Fibroblast of the aortic adventitia (primary cell): Measurements from ENCODE around the gene ZNF385B. TPM values are rescaled to one million over a fixed set of nuclear protein-coding genes. Genes with fewer than 3 reads are reported as not detected.

Source experiments
- DNase-seq: peaks from one replicate; pipeline ENCODE4 v3.0.0-alpha.2; 2010; ENCODE audit warnings: low read depth
- H3K4me3 ChIP-seq: 2 replicates; pipeline ENCODE4 v1.5.1; 2011; ENCODE audit warnings: low read depth, mild to moderate bottlenecking, control low read depth, low read length, moderate library complexity
- total RNA-seq: library from RNA; depleted of rRNA; stranded (reverse); fragments of >200 nt; gene quantifications from 2 replicates; pipeline ENCODE4 v1.2.3, GENCODE V29; 2012; ENCODE audit warnings: low replicate concordance
- TF ChIP-seq, protein P1 (sequence below): IDR thresholded peaks from 2 replicates; pipeline ENCODE4 v1.5.1; 2011; ENCODE audit warnings: mild to moderate bottlenecking, low read length, control low read depth, inconsistent platforms; ENCODE audit not compliant: insufficient read depth

ZNF385B gene
- total RNA-seq, 1 donor, result 4.8 TPM

DNA sequence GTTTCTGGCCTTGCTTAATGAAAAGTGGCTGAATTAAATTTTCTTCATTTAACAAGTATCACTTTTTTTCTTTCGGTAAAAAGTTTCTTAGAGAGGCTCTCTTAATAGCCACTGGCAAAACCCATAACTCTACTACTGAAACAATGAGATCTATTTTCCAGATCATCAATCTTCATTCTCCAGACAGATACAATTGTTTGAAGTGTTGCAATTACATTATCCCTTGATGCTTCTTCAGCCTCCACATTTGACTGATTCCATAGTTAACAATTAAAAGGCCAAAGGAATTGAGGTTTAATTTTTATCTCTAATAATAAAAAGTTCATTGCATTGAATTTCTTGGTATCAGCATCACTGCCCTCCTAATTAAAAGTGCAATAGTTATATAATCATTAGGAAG, 176.3 kb downstream of the ZNF385B start:
- TF ChIP-seq, protein P1, sequence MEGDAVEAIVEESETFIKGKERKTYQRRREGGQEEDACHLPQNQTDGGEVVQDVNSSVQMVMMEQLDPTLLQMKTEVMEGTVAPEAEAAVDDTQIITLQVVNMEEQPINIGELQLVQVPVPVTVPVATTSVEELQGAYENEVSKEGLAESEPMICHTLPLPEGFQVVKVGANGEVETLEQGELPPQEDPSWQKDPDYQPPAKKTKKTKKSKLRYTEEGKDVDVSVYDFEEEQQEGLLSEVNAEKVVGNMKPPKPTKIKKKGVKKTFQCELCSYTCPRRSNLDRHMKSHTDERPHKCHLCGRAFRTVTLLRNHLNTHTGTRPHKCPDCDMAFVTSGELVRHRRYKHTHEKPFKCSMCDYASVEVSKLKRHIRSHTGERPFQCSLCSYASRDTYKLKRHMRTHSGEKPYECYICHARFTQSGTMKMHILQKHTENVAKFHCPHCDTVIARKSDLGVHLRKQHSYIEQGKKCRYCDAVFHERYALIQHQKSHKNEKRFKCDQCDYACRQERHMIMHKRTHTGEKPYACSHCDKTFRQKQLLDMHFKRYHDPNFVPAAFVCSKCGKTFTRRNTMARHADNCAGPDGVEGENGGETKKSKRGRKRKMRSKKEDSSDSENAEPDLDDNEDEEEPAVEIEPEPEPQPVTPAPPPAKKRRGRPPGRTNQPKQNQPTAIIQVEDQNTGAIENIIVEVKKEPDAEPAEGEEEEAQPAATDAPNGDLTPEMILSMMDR, result no peak
- no peak overlapping the region for H3K4me3 ChIP-seq

DNA sequence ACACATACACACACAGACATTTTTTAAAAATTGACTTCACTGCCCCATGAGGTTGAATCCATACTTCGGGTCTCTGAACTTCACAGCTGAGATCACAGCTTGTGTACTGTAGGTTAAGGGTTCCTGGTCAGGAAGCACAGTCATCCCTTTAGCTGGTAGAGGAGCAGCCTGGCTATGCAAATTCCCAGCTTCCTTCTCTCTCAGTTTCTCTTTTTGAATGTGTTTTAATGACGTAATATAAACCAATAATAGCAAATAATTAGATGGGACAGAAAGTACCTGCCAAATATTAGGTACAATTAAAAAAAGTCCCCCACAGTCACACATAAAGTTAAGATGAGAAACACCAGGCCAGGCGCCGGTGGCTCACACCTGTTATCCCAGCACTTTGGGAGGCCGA, 178.7 kb downstream of the ZNF385B start:
- H3K4me3 ChIP-seq, result no peak overlapping the region
- no peak for DNase-seq
- TF ChIP-seq, protein P1, result no peak

More for the DNA sequence above, 176.3 kb downstream of the ZNF385B start:
- no peak for DNase-seq

GRCh38 chr2:179677746-179678505, 183.5 kb downstream of the ZNF385B start:
- no peak overlapping the region for H3K4me3 ChIP-seq
- TF ChIP-seq, protein P1, result no peak
- peak; percentile 31 for DNase-seq

- DNase-seq, result peak; percentile 43
- TF ChIP-seq, protein P1, result no peak
- H3K4me3 ChIP-seq, result no peak overlapping the region
Measured at GRCh38 chr2:179677077-179677688, 184.2 kb downstream of the ZNF385B start.

GRCh38 chr2:179675435-179675834, 186.0 kb downstream of the ZNF385B start:
- no peak for DNase-seq
- no peak overlapping the region for H3K4me3 ChIP-seq
- TF ChIP-seq, protein P1, result no peak

- TF ChIP-seq, protein P1, result no peak
- peak; percentile 5 for DNase-seq
- no peak overlapping the region for H3K4me3 ChIP-seq
Measured at GRCh38 chr2:179671043-179671981, 190.1 kb downstream of the ZNF385B start.
